Inflammatory macrophage (primary cell): ENCODE data around the gene ANP32B.
A peak's percentile ranks its signal among the peaks of the same experiment; 100 is the strongest.

ENCODE experiments used
- DNase-seq, 2 donors: peaks; one replicate each; pipeline ENCODE4 v3.0.0-alpha.2; 2020 to 2022

Gene ANP32B

GRCh38 chr9:98031935-98032334, 48.8 kb downstream of the ANP32B start:
- no peak for DNase-seq

- peak; percentile 81 to 85 for DNase-seq
These were observed 51.7 kb downstream of the ANP32B start for GRCh38 chr9:98034593-98035546.

GRCh38 chr9:98037357-98037756, 54.2 kb downstream of the ANP32B start:
- DNase-seq, result peak; percentile 86 to 92

GRCh38 chr9:98038958-98039357, 55.8 kb downstream of the ANP32B start:
- DNase-seq, result no peak

- DNase-seq, result no peak
These were observed 56.5 kb downstream of the ANP32B start for GRCh38 chr9:98039607-98040017.

GRCh38 chr9:98040212-98040611, 57.1 kb downstream of the ANP32B start:
- DNase-seq, result no peak

GRCh38 chr9:98043915-98044314, 60.8 kb downstream of the ANP32B start:
- DNase-seq, result peak; percentile 44 to 48

GRCh38 chr9:98045234-98046179, 62.4 kb downstream of the ANP32B start:
- peak; percentile 87 to 92 for DNase-seq

GRCh38 chr9:98046180-98046543, 63.0 kb downstream of the ANP32B start:
- no peak for DNase-seq

GRCh38 chr9:98047002-98047401, 63.9 kb downstream of the ANP32B start:
- DNase-seq, result peak in 1 of 2 donors; percentile 10

- DNase-seq, result peak in 1 of 2 donors; percentile 52
These were observed 66.3 kb downstream of the ANP32B start for GRCh38 chr9:98049288-98050072.

- no peak for DNase-seq
These were observed 67.2 kb downstream of the ANP32B start for GRCh38 chr9:98050351-98050750.

- no peak for DNase-seq
These were observed 71.3 kb downstream of the ANP32B start for GRCh38 chr9:98054376-98054951.

GRCh38 chr9:98056269-98057137, 73.4 kb downstream of the ANP32B start, which contains the start of gene NANS:
NANS (plus strand) TSS chr9:98056732; CDS start chr9:98056809, 77 bp downstream.
- peak; percentile 90 to 95 for DNase-seq

- DNase-seq, result peak in 1 of 2 donors; percentile 7
These were observed 74.1 kb downstream of the ANP32B start for GRCh38 chr9:98057138-98057799.

GRCh38 chr9:98062161-98062560, 79.0 kb downstream of the ANP32B start:
- no peak for DNase-seq

GRCh38 chr9:98064623-98065392, 81.7 kb downstream of the ANP32B start:
- no peak for DNase-seq
